ENCODE data around the gene AGXT.

AGXT gene

GRCh38 chr2:240914645-240915525, 46.3 kb downstream of the AGXT start:
- DNase-seq (ENCODE audit: low read depth in 2 of 2), result no peak

GRCh38 chr2:240915526-240916341, 47.1 kb downstream of the AGXT start:
- DNase-seq (ENCODE audit: low read depth in 2 of 2), result no peak

- DNase-seq (ENCODE audit: low read depth in 2 of 2), result no peak
These were observed 48.0 kb downstream of the AGXT start for GRCh38 chr2:240916571-240917008.

- no peak for DNase-seq (ENCODE audit: low read depth in 2 of 2)
These were observed 48.5 kb downstream of the AGXT start for GRCh38 chr2:240917009-240917683.

GRCh38 chr2:240917684-240918257, 49.1 kb downstream of the AGXT start:
- no peak for DNase-seq (ENCODE audit: low read depth in 2 of 2)

GRCh38 chr2:240918258-240919091, 49.9 kb downstream of the AGXT start:
- no peak for DNase-seq (ENCODE audit: low read depth in 2 of 2)

- DNase-seq (ENCODE audit: low read depth in 2 of 2), result no peak
These were observed 50.6 kb downstream of the AGXT start for GRCh38 chr2:240919161-240919781.

GRCh38 chr2:240919786-240920782, 51.5 kb downstream of the AGXT start:
- DNase-seq (ENCODE audit: low read depth in 2 of 2), result no peak

GRCh38 chr2:240920783-240921231, 52.2 kb downstream of the AGXT start:
- DNase-seq (ENCODE audit: low read depth in 2 of 2), result no peak

- no peak for DNase-seq (ENCODE audit: low read depth in 2 of 2)
These were observed 52.8 kb downstream of the AGXT start for GRCh38 chr2:240921311-240921994.

- no peak for DNase-seq (ENCODE audit: low read depth in 2 of 2)
These were observed 53.3 kb downstream of the AGXT start for GRCh38 chr2:240921995-240922244.

GRCh38 chr2:240922245-240922981, 53.8 kb downstream of the AGXT start:
- DNase-seq (ENCODE audit: low read depth in 2 of 2), result no peak

- no peak for DNase-seq (ENCODE audit: low read depth in 2 of 2)
These were observed 54.4 kb downstream of the AGXT start for GRCh38 chr2:240922982-240923537.

GRCh38 chr2:240925191-240925567, 56.6 kb downstream of the AGXT start:
- no peak for DNase-seq (ENCODE audit: low read depth in 2 of 2)

- DNase-seq (ENCODE audit: low read depth in 2 of 2), result no peak
These were observed 57.2 kb downstream of the AGXT start for GRCh38 chr2:240925568-240926515.

GRCh38 chr2:240926516-240927389, 58.1 kb downstream of the AGXT start:
- DNase-seq (ENCODE audit: low read depth in 2 of 2), result no peak
